PFSK-1 (cell line): ENCODE data around the gene CASZ1.

ENCODE experiments used
- POLR2AphosphoS5 ChIP-seq: IDR thresholded peaks from 2 replicates; pipeline ENCODE4 v1.6.1; 2012; ENCODE audit warnings: low read depth, mild to moderate bottlenecking, control low read depth, low read length, moderate library complexity
- TAF1 ChIP-seq: IDR thresholded peaks from 2 replicates; pipeline ENCODE4 v1.6.1; 2012; ENCODE audit warnings: low read length, control low read depth, borderline replicate concordance; ENCODE audit not compliant: insufficient read depth

GRCh38 chr1:10704368-10704882, 92.0 kb downstream of the CASZ1 start:
- TF ChIP-seq POLR2AphosphoS5 (no peak), TAF1 (no peak)
